ENCODE results near the gene LUZP2.
"Not testable (repeated sequence)": the region's sequence is repeated elsewhere in the genome, so short reads cannot be mapped to it uniquely, and the experiment has no call there.

Gene LUZP2

DNA sequence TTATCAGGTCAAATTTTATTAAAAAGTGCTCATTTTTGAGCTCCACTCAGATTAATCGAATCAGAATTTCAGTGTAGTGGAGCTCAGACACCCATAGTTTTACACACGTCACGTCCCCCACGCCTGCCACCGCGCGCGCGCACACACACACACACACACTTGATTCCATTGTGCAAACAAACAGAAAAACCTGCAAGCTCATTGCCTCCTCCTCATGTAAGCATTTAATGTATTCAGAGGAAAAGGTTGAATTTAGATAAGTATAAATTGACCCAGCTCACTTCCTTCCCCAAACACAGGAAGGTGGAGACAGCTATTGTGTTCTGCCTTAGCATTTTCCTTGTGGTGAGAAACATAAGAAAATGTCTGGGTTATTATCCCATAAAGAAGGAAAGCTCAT lies 336.7 kb downstream of the LUZP2 start:
- no peak for DNase-seq

DNA sequence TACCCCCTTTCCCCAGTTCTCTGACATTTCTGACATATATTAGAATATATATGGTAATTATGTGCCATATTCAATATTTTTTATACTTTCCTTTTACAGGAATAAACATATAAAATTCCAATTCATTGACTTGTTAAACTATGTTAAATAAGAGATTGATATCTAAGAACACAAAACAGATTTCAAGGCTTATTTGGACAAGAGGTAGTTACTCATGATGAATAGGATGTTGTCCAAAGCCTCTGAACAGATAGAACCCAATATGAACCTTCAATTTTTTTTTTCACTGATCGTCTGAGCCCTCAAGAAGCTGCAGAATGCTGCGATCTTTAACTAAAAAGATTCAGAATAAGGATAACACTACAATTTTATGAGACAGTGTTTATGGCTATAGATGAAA lies 340.3 kb downstream of the LUZP2 start:
- no peak for DNase-seq

DNA sequence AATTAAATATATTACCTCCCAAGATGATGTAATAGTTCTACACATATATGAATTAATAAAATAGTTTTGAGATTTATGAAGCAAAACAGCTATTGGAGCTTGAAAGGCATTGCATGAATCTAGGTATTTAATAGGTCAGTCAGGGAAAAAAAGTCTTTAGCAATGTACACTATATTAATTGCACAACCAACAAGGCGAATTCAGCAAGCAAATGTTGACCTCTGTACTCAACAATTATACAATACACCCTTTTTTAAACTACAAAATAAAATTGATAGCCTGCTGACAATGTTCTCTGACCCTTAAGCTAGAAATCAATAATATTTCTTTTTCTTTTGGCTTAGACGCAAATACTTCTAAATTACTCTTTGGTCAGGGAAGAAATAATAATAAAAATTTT lies 345.5 kb downstream of the LUZP2 start:
- no peak for DNase-seq

DNA sequence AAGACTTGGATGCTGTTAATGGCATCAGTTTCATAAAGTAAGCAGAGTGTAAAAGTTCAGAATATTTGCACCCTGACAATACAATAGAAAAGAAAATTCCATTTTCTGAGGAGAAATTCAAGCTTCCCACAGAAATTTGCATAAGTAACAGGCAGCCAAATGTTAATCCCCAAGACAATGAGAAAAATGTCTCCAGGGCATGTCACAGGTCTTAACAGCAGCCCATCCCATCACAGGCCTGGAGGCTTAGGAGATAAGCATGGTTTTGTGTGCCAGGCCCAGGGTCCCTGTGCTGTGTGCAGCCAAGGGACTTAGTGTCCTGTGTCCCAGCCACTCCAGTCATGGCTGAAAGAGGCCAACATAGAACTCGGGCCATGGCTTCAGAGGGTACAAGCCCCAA lies 347.6 kb downstream of the LUZP2 start:
- DNase-seq: no peak

DNA sequence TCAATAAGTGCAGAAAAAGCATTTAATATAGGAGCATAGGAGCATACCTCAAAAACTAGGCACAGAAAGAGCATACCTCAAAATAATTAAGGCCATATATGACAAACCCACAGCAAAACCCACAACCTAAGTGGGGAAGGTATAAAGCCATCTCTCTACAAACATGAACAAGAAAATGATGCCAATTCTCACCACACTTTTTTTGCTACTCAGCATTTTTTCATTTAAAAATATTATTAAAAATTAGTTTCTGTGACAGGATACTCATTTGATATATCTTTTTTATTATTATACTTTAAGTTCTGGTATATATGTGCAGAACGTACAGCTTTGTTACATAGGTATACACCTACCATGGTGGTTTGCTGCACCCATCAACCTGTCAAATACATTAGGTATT lies 352.0 kb downstream of the LUZP2 start:
- no peak for DNase-seq

DNA sequence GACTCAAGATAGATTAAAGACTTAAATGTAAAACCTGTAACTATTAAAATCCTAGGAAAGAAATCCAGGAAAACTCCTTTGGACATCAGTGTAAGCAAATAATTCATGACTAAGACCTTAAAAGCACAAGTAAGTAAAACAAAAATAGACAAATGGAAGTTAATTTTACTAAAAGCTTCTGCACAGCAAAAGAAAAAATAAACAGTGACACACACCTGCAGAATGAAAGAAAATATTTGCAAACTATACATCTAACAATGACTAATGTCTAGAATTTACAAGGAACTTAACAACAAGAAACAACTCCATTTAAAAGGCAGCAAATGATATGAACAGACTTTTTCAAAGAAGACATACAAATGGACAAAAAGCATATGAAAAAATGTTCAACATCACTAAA lies 359.1 kb downstream of the LUZP2 start:
- no peak for DNase-seq

DNA sequence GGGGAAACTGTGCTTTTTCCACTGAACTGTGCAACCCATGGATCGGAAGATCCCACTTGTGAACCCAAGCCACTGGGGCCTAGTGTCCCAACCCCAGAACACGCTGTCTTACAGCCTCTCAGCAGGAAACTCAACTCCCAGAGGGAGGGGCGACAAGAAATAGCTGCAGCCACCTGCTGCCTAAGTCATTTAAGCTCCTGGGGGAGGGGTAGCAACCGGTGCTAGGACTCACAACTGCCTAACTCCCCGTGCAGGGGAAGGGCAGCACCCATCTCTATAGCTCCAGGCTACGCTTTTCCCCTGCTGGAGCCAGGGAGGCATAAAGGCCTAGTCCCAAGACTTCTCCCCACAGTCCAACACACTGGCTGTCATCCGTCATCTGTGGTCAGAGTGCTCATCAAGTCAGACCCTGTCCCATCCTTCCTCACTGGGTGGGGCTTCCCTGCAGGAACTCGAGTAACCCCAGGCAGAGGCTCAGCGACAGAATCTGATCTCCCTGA lies 363.0 kb downstream of the LUZP2 start:
- no peak for DNase-seq

DNA sequence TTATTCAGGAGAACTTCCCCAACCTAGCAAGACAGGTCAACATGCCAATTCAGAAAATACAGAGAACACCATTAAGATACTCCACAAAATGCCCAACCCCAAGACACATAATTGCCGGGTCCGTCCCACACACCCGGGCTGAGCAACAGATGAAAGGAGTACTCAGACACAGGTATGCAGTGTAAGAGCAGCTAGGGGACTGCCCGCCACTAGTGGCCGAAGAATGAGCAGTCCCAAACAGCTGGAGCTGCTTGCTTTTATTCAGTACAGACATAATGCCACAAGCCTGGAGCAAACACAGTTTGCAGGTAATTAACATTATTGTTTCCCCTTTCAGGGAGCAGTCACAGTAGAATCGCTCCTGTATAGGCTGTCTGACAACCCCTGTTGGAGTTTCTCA lies 364.6 kb downstream of the LUZP2 start:
- DNase-seq: no peak

DNA sequence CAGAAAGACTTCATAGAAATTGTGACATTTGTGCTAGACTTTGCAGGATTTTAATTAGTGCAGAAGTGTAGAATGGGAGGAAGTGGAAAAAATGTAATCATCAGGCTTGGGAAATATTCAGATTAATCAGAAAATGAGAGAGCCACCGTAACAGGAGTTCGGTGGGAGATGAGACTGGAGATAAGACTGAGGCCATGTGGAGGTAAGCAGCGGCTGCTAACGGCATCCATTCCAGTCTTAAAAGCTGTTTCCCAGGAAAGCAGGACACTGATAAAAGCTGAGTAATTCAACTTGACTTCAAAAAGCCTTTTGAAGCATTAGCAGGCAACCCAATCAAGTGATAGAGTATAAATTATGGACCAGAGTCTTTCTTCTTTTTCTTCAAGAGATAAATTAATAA lies 369.9 kb downstream of the LUZP2 start:
- no peak for DNase-seq

DNA sequence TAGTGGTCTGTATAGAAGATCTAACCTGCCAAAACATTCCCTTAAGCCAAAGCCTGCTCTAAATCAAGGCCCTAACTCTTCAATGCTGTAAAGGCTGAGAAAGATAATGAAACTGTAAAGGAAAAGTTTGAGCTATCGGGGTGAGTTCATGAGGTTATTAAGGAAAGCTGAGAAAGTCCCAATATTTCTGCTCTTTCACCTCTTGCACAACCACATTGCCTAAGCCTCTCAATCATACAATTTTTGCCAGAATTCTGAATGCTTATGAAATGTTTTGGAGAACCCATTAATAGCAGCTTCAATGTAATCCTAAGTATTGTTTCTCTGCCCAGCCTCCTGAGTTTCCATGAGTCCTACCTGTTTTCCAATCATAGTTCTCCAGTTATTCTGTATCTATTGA lies 373.2 kb downstream of the LUZP2 start:
- DNase-seq: no peak

DNA sequence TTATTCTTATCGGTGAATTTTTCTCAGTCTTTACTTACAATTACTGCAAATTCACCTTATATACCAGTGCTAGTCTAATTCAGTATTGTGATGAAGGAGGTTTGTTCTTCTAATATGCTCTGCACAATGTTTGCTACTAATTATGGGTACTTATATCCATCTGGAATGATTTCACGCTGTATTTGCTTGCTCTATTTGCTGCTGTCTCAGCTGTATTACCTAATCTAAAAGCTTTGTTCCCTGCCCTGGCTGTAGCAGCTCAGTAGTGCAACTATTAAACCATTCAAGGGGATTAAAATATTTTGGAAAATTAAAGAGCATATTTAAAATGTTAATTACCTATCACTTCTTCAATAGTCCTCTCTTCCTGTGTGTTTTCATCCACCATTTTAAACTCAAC lies 375.3 kb downstream of the LUZP2 start:
- DNase-seq: no peak

DNA sequence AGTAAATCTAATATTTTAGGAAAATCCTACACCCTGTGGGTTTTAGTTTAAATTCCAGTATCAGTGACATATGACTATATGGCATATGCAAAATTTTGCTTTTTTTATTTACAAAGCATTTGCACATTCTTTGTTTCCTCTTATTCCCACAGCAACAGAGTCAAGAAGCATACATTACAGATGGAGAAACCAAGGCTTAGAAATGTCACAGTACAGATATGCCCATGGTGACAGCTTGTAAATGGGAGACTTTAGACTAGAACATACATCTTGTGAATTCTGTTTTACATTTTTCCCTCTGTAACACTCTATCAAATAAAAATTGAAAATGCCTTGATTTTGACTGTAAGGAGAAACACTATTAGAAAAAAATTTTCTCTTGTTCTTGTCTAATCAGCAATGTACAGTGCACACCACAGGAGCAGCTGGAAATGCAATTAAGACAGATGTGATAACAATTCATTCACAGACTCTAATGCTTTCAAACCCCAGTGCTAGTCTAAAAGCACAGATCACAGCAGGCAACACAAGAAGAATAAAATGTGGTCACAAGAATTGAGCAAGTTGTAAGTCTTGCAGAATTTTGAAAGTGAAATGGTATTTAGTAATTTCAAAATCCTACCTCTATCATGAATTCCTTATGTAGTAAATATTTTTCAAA lies 375.9 kb downstream of the LUZP2 start:
- DNase-seq: no peak

DNA sequence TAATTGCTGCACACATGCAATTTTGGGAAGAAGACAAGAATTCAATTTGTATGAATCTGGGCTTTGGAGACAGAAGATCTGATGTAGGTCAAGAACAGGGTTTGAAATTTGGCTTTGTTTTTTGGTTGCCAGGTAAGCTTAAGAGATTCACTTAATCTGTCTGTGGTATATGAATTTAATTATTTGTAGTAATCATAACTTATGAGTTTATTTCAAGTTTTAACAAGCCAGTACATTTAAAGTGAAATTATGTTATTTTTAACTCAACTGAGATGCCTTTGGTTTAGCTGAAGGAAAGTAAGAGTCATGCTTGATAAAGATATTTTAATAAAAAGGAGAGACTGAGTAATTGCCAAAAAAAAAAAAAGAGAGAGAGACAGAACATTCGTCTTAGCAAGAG lies 384.1 kb downstream of the LUZP2 start:
- DNase-seq: no peak

DNA sequence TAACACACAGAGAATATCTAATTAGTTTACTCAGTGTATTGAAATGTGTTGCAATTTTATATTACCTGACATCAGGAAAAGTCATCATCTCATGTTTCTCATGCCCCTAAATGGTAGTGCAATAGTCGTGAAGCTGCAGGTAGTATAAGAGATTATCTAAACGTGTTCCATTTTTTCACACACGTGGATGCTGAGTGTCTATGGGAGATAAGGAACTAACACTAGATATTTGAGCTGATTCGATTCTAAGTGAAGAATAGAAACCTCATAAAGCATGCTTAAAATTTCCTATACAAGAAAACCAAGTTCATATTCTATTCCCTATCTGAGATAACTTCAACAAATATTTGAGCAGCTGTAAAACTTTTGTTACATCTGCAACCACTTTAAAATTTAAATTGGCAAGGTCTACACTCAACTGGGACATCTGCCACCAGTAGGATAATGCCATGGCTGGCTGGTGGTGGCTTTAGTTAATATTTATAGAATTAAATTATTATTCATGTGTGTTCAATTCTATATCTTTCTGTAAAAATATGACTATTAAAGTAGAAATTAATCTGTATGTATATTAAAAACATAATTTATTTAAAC lies 388.8 kb downstream of the LUZP2 start:
- DNase-seq: no peak

DNA sequence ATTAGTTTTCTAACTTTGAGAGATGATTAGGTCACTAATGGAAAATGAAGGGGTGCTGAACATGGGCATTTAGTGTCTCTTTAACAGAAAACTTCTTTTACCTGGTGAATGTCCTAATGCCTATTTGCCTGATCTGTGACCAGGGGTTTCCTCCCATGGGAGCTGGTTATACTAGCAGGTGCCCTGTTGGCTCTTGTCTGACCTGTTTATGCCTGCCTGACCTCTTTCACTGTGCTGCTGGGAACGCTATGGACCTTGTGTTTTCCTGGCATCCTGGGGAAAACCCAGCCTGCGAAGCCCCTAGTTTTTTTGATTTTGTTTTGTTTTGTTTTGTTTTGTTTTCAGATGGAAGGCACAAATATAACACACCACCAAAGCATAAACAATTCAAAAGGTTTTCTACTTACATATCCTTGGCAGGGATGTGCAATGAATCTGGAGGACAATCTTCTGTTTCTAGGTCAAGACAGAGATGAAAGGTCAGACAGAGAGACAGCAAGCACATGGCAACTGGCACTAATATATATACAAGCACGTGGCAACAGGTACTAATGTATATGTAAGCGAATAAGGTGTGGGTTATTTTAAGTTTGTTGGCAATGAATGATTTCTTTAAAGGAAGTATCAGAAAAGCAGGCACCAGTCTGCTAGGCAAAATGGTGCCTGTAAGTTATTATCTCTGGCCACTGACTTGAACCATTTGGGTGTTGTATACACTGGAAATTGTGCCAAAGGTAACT lies 390.2 kb downstream of the LUZP2 start:
- DNase-seq: no peak

DNA sequence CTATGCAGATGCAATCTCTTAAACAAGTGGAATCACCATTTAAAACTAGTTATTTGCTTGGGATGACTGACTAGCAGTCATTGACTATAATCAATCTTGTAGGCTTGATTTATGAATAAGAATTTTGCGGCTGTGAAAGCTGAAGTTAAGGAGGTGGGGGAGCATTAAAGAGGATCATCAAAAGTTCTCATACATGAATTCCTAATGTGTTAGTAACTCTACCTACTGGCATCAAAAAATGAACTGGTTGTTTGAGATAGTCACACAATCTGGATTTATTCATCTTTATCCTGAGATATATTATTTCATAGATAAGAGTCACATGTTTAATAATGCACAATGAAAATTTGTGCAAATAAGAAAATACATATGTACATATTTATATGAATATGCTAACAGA lies 393.6 kb downstream of the LUZP2 start:
- DNase-seq: no peak

DNA sequence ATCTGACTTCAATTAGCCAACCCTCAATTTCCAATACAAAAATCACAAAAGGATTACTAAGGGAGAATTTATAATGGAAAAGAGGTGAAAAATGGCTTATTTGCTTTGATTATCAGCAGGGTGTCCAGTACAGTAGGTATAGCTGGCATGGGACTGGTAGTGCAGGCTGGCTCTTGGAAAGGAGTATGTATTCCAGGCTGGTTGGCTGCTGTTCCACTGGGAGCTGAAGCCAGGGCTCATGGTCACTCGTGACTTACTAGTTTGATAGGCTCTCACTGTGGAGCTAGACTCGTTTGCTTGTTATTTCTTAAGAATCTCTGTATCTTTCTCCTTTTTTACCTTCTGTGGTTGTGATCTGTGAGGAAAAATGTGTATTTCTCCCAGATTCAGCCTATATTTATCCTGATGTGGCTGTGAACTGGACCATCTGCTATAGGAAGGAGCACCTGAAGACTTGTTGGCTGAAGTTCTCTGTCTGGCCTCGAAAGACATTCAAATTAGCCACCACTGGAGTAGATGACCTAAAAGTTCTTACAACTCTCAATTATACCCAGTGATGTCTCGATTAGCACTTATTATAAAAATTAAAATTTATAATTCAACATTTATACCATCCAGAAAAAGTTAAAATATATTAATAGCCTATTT lies 395.1 kb downstream of the LUZP2 start:
- not testable (repeated sequence) for DNase-seq

DNA sequence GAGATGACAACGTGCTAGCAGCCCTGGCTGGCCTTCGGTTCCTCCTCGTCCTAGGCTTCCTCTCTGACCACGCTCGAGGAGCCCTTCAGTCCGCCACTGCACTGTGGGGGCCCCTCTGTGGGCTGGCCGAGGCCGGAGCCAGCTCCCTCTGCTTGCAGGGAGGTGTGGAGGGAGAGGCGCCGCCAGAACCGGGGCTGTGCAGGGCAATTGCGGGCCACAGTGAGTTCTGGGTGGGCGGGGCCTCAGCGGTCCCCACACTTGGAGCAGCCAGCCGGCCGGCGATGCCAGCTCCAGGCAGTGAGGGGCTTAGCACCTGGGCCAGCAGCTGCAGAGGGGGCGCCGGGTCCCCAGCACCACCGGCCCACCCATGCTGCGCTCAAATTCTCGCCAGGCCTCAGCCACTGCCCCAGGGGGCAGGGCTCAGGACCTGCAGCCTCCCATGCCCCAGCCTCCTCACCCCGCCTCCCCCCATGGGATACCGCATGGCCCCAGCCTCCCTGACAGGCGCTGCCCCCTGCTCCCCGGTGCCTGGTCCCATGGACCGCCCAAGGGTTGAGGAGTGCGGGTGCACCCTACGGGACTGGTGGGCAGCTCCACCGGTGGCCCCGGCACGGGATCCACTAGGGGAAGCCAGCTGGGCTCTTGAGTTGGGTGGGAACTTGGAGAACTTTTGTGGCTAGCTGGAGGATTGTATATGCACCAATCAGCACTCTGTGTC lies 399.4 kb downstream of the LUZP2 start:
- no peak for DNase-seq

DNA sequence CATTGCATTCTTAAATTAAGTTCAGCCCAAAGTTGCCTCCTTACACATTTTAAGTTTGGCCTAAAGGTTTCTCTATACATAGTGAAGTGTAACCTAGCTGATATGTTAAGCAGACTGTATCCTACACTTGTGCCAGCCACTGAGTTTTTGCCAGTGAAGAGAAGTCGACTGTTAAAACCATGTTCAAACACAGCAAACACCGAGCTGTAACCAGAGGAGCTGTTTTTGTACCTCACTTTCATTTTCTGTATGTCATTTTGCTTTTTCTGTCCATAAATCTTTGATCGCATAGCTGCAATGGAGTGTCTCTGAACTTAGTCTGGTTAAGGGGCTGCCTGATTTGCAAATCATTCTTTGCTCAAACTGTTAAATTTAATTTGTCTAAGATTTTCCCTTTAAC lies 403.7 kb downstream of the LUZP2 start:
- no peak for DNase-seq

DNA sequence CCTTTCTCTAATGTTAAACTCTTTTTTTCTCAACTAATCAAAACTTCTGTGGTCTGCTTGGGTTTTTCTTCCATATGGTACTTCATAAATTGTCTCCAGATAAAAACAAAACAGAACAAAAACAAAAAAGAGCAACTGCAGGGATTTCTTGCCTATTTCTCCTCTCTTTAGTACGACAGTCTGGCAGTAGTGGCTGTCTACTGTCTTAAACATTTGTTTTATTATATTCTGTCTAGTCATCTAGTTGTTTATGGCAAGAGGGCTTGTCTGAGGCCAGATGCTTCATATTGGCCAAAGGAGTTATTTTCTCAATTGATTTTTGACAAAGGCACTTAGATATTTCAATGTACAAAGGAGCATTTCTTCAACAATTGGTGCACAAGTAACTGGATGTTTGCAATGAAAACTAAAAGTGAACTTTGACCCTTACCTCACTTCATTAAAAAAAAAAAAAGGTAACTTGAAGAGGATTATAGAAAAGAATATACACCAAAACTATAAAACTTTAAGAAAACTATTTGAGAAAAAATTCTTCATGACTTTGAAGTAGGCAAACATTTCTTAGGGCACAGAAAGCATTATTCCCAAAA lies 404.2 kb downstream of the LUZP2 start:
- no peak for DNase-seq

DNA sequence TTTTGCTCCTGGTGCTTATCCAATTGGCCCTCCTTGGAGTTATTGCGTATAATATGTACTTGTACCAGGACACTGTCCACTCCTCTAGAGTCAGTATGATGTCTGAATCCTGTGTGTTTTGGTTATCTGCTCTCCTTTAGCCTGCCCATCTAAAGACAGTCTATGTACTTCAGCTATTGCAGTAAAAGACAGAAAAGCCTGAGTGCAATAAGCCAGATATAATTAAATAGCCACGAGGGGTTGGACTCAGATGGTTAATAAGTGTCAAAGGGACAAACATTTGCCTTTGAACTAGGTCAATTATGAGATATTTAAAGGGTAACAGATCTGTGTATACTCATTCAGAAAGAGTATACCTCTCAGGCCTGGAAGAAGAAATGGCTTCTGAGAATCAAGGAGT lies 406.7 kb downstream of the LUZP2 start:
- no peak for DNase-seq

DNA sequence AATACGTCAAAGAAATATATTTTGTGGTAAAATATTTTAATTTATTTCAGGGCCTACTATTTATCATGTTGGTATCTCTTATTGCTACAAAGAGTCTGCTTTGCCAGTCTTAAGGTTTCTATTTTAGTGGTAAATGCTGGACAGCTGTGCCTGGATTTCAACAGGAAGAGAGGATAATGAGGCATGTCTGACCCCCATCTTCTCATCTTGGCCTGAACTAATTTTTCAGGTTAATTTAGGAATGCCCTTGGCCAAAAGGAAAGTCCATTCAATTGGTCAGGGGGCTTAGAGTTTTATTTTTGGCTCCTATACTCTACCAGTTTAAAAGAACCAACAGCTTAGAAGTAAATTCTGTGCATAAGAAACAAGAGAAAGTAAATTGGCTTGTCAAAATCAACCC lies 428.2 kb downstream of the LUZP2 start:
- DNase-seq: no peak
